T-helper 9 cell (primary cell): ENCODE results near the gene MPDZ.
"Not testable (repeated sequence)": the region's sequence is repeated elsewhere in the genome, so short reads cannot be mapped to it uniquely, and the experiment has no call there.

Source experiments
- DNase-seq: peaks from one replicate; pipeline ENCODE4 v3.0.0-alpha.2; 2020

The MPDZ gene

GRCh38 chr9:13263511-13263910 is 16.0 kb downstream of the MPDZ start:
- no peak for DNase-seq

GRCh38 chr9:13252852-13253251 is 26.6 kb downstream of the MPDZ start:
- no peak for DNase-seq

- DNase-seq, result no peak
These were observed 35.3 kb downstream of the MPDZ start for GRCh38 chr9:13244181-13244580.

- no peak for DNase-seq
These were observed 38.2 kb downstream of the MPDZ start for GRCh38 chr9:13241283-13241682.

GRCh38 chr9:13239660-13240059 is 39.8 kb downstream of the MPDZ start:
- no peak for DNase-seq

- no peak for DNase-seq
These were observed 40.3 kb downstream of the MPDZ start for GRCh38 chr9:13239208-13239607.

- DNase-seq, result no peak
These were observed 44.6 kb downstream of the MPDZ start for GRCh38 chr9:13234932-13235331.

- DNase-seq, result no peak
These were observed 51.1 kb downstream of the MPDZ start for GRCh38 chr9:13228431-13228830.

- no peak for DNase-seq
These were observed 55.1 kb downstream of the MPDZ start for GRCh38 chr9:13224366-13224765.

- DNase-seq, result not testable (repeated sequence)
These were observed 56.8 kb downstream of the MPDZ start for GRCh38 chr9:13222733-13223132.

GRCh38 chr9:13221741-13222140 is 57.8 kb downstream of the MPDZ start:
- DNase-seq, result no peak

GRCh38 chr9:13220837-13221236 is 58.7 kb downstream of the MPDZ start:
- DNase-seq, result no peak

- no peak for DNase-seq
These were observed 63.5 kb downstream of the MPDZ start for GRCh38 chr9:13215791-13216554.

GRCh38 chr9:13213998-13214397 is 65.5 kb downstream of the MPDZ start:
- no peak for DNase-seq

- no peak for DNase-seq
These were observed 66.2 kb downstream of the MPDZ start for GRCh38 chr9:13213337-13213736.

GRCh38 chr9:13210306-13210705 is 69.2 kb downstream of the MPDZ start:
- no peak for DNase-seq

- DNase-seq, result no peak
These were observed 70.0 kb downstream of the MPDZ start for GRCh38 chr9:13209498-13209897.

GRCh38 chr9:13205824-13206223 is 73.7 kb downstream of the MPDZ start:
- DNase-seq, result no peak

- DNase-seq, result no peak
These were observed 89.5 kb downstream of the MPDZ start for GRCh38 chr9:13190040-13190439.

GRCh38 chr9:13189362-13189761 is 90.1 kb downstream of the MPDZ start:
- no peak for DNase-seq

GRCh38 chr9:13186774-13187173 is 92.7 kb downstream of the MPDZ start:
- DNase-seq, result no peak

GRCh38 chr9:13186091-13186490 is 93.4 kb downstream of the MPDZ start:
- DNase-seq, result no peak

- no peak for DNase-seq
These were observed 97.8 kb downstream of the MPDZ start for GRCh38 chr9:13181652-13182051.

- DNase-seq, result no peak
These were observed 100.2 kb downstream of the MPDZ start for GRCh38 chr9:13179257-13179656.

GRCh38 chr9:13175732-13176131 is 103.8 kb downstream of the MPDZ start:
- no peak for DNase-seq
